WERI-Rb-1 (cell line): Measurements from ENCODE around the gene CASTOR2.

Experiments
- DNase-seq: peaks from one replicate; pipeline ENCODE4 v3.0.0-alpha.2; 2020
- H3K27ac ChIP-seq: fragments of 250-450 bp; sonication (Bioruptor Pico); 2 replicates; pipeline ENCODE4 v1.5.1; 2020; ENCODE audit warnings: mild to moderate bottlenecking, moderate library complexity
- H3K27me3 ChIP-seq: fragments of 250-450 bp; sonication (Bioruptor Pico); 2 replicates; pipeline ENCODE4 v1.5.1; 2021; ENCODE audit warnings: mild to moderate bottlenecking, low read depth, moderate library complexity; ENCODE audit not compliant: insufficient read depth, severe bottlenecking
- H3K36me3 ChIP-seq: fragments of 250-450 bp; sonication (Bioruptor Pico); 2 replicates; pipeline ENCODE4 v1.5.1; 2020; ENCODE audit warnings: mild to moderate bottlenecking, moderate library complexity
- H3K4me3 ChIP-seq: 2 replicates; pipeline ENCODE4 v1.5.1; 2011; ENCODE audit warnings: low read depth, mild to moderate bottlenecking, control low read depth, low read length
- H3K9me3 ChIP-seq: fragments of 250-450 bp; sonication (Bioruptor Pico); 2 replicates; pipeline ENCODE4 v1.5.1; 2021; ENCODE audit warnings: mild to moderate bottlenecking, moderate library complexity; ENCODE audit not compliant: severe bottlenecking
- CTCF ChIP-seq: IDR thresholded peaks from 2 replicates; pipeline ENCODE4 v1.5.1; 2011; ENCODE audit warnings: low read depth, mild to moderate bottlenecking, control low read depth, inconsistent platforms, low read length

Gene CASTOR2

GRCh38 chr7:75042286-75042685 lies 77.8 kb downstream of the CASTOR2 start:
- Histone ChIP-seq H3K27me3 (no peaks in the 10 kb centered on the region), H3K4me3 (no peak overlapping the region), H3K9me3 (no peaks in the 10 kb centered on the region), H3K27ac (peak overlapping the region; percentile 100), H3K36me3 (peaks cover 40% of the 10 kb centered on the region)
- DNase-seq, result no peak
- no peak for TF ChIP-seq CTCF

- no peaks in the 10 kb centered on the region for H3K27me3 ChIP-seq
- peaks cover 40% of the 10 kb centered on the region for H3K36me3 ChIP-seq
- H3K4me3 ChIP-seq, result no peak overlapping the region
- no peaks in the 10 kb centered on the region for H3K9me3 ChIP-seq
- no peak for TF ChIP-seq CTCF
- DNase-seq, result peak; percentile 42
- peak overlapping the region; percentile 100 for H3K27ac ChIP-seq
Observed at GRCh38 chr7:75042831-75043703, 78.6 kb downstream of the CASTOR2 start.

- peak overlapping the region; percentile 15 for H3K4me3 ChIP-seq
- TF ChIP-seq CTCF, result no peak
- DNase-seq, result peak; percentile 96
- H3K36me3 ChIP-seq, result peaks cover 64% of the 10 kb centered on the region
- H3K27me3 ChIP-seq, result no peaks in the 10 kb centered on the region
- H3K27ac ChIP-seq, result peak overlapping the region; percentile 100
- H3K9me3 ChIP-seq, result no peaks in the 10 kb centered on the region
Observed at GRCh38 chr7:75045881-75046280, 81.4 kb downstream of the CASTOR2 start.

- Histone ChIP-seq H3K4me3 (no peak overlapping the region), H3K36me3 (peaks cover 64% of the 10 kb centered on the region), H3K27me3 (no peaks in the 10 kb centered on the region), H3K9me3 (no peaks in the 10 kb centered on the region), H3K27ac (peak overlapping the region; percentile 100)
- DNase-seq, result no peak
- TF ChIP-seq CTCF, result no peak
Observed at GRCh38 chr7:75048435-75049379, 84.2 kb downstream of the CASTOR2 start.

- TF ChIP-seq CTCF, result no peak
- DNase-seq, result no peak
- Histone ChIP-seq H3K27ac (no peak overlapping the region; the same call in 1 of the 2 replicates), H3K27me3 (no peaks in the 10 kb centered on the region), H3K36me3 (peaks cover 68% of the 10 kb centered on the region), H3K4me3 (no peak overlapping the region), H3K9me3 (no peaks in the 10 kb centered on the region)
Observed at GRCh38 chr7:75049817-75050216, 85.3 kb downstream of the CASTOR2 start.
